ENCODE measurements around the gene STYXL2. TPM values are rescaled to one million over a fixed set of nuclear protein-coding genes. Genes with fewer than 3 reads are reported as not detected.

The STYXL2 gene
- total RNA-seq = under 1 TPM in 1 of 2 donors, not detected in 1; 0.10 TPM

DNA sequence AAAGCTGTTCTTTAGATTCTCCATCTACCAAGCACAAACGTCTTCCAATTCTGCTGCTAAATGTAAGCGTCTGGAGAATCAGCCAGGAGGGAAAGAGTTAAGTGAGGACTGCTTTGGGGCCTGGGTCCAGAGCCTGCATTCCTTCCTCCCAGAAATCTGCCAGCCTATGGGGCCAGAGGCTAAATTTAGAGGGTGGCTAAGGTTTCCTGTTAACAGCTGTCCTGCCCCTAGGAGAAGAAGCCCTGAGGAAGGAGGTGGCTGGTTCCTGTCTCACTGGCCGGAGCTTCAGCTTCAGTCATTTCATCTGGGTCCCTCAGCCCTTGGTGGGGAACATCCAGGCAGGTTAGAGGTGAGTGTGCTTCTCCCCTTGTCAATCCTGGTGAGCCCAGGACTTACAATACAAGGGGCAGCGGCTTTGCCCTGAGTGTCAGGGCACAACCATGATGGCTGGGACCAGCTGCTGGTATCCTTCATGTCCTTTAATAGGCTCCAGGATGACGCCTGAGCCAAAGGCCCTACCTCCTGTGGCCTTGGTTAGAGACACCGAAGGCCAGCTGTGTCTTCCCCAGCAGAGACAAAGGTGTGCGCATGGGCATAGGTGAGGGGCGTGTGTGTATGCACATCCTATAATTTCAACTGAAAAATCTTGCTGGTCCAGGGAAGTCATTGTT is at the start of gene STYXL2:
STYXL2 (plus strand) TSS at position 230 of the 671 bp plus-strand sequence. CDS start 775 bp downstream, outside the sequence.
- H3K36me3 ChIP-seq = no peaks in the 10 kb centered on the region
- intact Hi-C loops (cut with DNase I) = no loop called here
- no peaks in the 10 kb centered on the region for H3K27me3 ChIP-seq
- no peak within 1 kb of the TSS for H3K27ac ChIP-seq
- no peaks in the 10 kb centered on the region for H3K9me3 ChIP-seq
- H3K4me1 ChIP-seq = peaks cover 3% of the 10 kb centered on the region
- H3K9ac ChIP-seq (ENCODE audit: low read depth in 2 of 2, low read length in 2 of 2) = no peak within 1 kb of the TSS
- no peak for TF ChIP-seq CTCF (IDR thresholded peaks at IDR 0.05)
- H3K4me3 ChIP-seq = no peak within 1 kb of the TSS
- DNase-seq = no peak

GRCh38 chr1:167051907-167052306 is 42.0 kb upstream of the STYXL2 start:
- H3K27ac ChIP-seq = no peak overlapping the region
- H3K9ac ChIP-seq (ENCODE audit: low read depth in 2 of 2, low read length in 2 of 2) = no peak overlapping the region
- TF ChIP-seq CTCF (IDR thresholded peaks at IDR 0.05) = no peak
- no peak overlapping the region for H3K4me3 ChIP-seq
- H3K4me1 ChIP-seq = no peaks in the 10 kb centered on the region
- no peaks in the 10 kb centered on the region for H3K27me3 ChIP-seq
- intact Hi-C loops (cut with DNase I) = no loop called here
- no peak for DNase-seq
- H3K9me3 ChIP-seq = no peaks in the 10 kb centered on the region
- H3K36me3 ChIP-seq = peaks cover 15% of the 10 kb centered on the region

- intact Hi-C loops (cut with DNase I) = no loop called here
- Histone ChIP-seq H3K9me3 (no peaks in the 10 kb centered on the region), H3K4me1 (no peaks in the 10 kb centered on the region), H3K9ac (ENCODE audit: low read depth in 2 of 2, low read length in 2 of 2) (no peak overlapping the region), H3K27ac (no peak overlapping the region), H3K27me3 (no peaks in the 10 kb centered on the region), H3K4me3 (no peak overlapping the region), H3K36me3 (peaks cover 15% of the 10 kb centered on the region)
- no peak for DNase-seq
- peak; percentile 12 for TF ChIP-seq CTCF (IDR thresholded peaks at IDR 0.05)
Measured at GRCh38 chr1:167052389-167052788, 41.5 kb upstream of the STYXL2 start.

- peaks cover 15% of the 10 kb centered on the region for H3K36me3 ChIP-seq
- H3K27ac ChIP-seq = no peak overlapping the region
- no peaks in the 10 kb centered on the region for H3K27me3 ChIP-seq
- no peak for DNase-seq
- intact Hi-C loops (cut with DNase I) = no loop called here
- no peaks in the 10 kb centered on the region for H3K9me3 ChIP-seq
- no peak overlapping the region for H3K4me3 ChIP-seq
- TF ChIP-seq CTCF (IDR thresholded peaks at IDR 0.05) = no peak
- no peak overlapping the region for H3K9ac ChIP-seq (ENCODE audit: low read depth in 2 of 2, low read length in 2 of 2)
- no peaks in the 10 kb centered on the region for H3K4me1 ChIP-seq
Measured at GRCh38 chr1:167054531-167054930, 39.3 kb upstream of the STYXL2 start.

DNA sequence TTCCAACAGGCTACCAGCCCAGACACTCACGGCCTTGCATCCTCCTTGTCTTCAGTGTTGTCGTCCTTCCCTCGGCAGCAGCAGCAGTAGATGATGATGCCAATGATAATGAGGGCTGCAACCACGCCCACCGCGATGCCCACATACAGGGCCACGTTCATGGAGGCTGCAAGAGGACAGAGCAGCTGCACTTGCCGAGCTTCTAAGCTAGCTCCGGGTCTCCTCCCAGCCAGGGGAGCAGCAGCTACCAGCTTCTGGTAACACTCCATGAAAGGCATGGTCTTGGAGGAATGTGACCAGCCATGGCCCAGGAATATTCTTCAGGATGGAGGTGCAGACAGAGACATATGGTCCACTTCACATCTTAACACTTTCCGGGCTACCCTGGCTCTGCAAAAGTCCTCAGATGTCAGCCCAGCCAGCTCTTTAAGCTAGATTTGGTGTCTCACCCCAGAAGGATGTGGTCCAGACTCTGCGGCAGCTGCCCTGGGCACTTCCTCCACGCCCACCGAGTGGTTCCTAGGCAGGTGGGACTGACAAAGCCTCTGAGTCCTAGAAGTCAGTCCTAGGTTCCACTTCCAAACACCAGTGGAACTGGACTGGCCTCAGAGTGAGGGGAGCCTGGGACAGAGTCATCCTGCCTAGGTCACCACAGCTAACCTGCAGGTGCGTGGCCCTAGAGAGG is 38.8 kb upstream of the STYXL2 start:
- no peak for DNase-seq
- intact Hi-C loops (cut with DNase I) = loop anchor here (5.0 kb wide), 2 partner anchors 143 to 173 kb away; no protein-coding TSS in a partner anchor
- Histone ChIP-seq H3K4me3 (no peak overlapping the region), H3K9me3 (no peaks in the 10 kb centered on the region), H3K9ac (ENCODE audit: low read depth in 2 of 2, low read length in 2 of 2) (no peak overlapping the region), H3K36me3 (peaks cover 15% of the 10 kb centered on the region), H3K4me1 (no peaks in the 10 kb centered on the region), H3K27me3 (no peaks in the 10 kb centered on the region), H3K27ac (no peak overlapping the region)
- no peak for TF ChIP-seq CTCF (IDR thresholded peaks at IDR 0.05)
